ENCODE data around the gene FMNL2.

GRCh38 chr2:152513029-152513428 lies 178.1 kb downstream of the FMNL2 start:
- TF ChIP-seq, protein P1, sequence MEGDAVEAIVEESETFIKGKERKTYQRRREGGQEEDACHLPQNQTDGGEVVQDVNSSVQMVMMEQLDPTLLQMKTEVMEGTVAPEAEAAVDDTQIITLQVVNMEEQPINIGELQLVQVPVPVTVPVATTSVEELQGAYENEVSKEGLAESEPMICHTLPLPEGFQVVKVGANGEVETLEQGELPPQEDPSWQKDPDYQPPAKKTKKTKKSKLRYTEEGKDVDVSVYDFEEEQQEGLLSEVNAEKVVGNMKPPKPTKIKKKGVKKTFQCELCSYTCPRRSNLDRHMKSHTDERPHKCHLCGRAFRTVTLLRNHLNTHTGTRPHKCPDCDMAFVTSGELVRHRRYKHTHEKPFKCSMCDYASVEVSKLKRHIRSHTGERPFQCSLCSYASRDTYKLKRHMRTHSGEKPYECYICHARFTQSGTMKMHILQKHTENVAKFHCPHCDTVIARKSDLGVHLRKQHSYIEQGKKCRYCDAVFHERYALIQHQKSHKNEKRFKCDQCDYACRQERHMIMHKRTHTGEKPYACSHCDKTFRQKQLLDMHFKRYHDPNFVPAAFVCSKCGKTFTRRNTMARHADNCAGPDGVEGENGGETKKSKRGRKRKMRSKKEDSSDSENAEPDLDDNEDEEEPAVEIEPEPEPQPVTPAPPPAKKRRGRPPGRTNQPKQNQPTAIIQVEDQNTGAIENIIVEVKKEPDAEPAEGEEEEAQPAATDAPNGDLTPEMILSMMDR (IDR thresholded peaks at IDR 0.05), result no peak
- TF ChIP-seq, protein P2, sequence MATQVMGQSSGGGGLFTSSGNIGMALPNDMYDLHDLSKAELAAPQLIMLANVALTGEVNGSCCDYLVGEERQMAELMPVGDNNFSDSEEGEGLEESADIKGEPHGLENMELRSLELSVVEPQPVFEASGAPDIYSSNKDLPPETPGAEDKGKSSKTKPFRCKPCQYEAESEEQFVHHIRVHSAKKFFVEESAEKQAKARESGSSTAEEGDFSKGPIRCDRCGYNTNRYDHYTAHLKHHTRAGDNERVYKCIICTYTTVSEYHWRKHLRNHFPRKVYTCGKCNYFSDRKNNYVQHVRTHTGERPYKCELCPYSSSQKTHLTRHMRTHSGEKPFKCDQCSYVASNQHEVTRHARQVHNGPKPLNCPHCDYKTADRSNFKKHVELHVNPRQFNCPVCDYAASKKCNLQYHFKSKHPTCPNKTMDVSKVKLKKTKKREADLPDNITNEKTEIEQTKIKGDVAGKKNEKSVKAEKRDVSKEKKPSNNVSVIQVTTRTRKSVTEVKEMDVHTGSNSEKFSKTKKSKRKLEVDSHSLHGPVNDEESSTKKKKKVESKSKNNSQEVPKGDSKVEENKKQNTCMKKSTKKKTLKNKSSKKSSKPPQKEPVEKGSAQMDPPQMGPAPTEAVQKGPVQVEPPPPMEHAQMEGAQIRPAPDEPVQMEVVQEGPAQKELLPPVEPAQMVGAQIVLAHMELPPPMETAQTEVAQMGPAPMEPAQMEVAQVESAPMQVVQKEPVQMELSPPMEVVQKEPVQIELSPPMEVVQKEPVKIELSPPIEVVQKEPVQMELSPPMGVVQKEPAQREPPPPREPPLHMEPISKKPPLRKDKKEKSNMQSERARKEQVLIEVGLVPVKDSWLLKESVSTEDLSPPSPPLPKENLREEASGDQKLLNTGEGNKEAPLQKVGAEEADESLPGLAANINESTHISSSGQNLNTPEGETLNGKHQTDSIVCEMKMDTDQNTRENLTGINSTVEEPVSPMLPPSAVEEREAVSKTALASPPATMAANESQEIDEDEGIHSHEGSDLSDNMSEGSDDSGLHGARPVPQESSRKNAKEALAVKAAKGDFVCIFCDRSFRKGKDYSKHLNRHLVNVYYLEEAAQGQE (IDR thresholded peaks at IDR 0.05; ENCODE audit: insufficient read depth in 1 of 2, low read depth in 2 of 2, low read length in 1 of 2), result no peak
- TF ChIP-seq POLR2AphosphoS5 (IDR thresholded peaks at IDR 0.05; ENCODE audit: low read depth, low read length) (no peak), TCF7L2 (IDR thresholded peaks at IDR 0.05; ENCODE audit: low read depth, low read length) (no peak)

All from Panc1 (cell line).